Loucy (cell line): Measurements from ENCODE around the gene IFT27.

Experiments used
- CTCF ChIP-seq: fragments of 200-600 bp; sonication (generic); conservative IDR thresholded peaks from 2 replicates; pipeline ENCODE4 v1.5.1; 2014; ENCODE audit warnings: mild to moderate bottlenecking, antibody characterized with exemption, low read length
- EZH2phosphoT487 ChIP-seq: fragments of 200-600 bp; IDR thresholded peaks from 2 replicates; pipeline ENCODE4 v1.6.1; 2018; ENCODE audit warnings: antibody characterized with exemption, mild to moderate bottlenecking, moderate library complexity, borderline replicate concordance

GRCh38 chr22:36744791-36745190, 31.1 kb downstream of the IFT27 start:
- TF ChIP-seq CTCF (no peak), EZH2phosphoT487 (no peak)
